ENCODE results near the gene FEZF1. TPM values are rescaled to one million over a fixed set of nuclear protein-coding genes. Genes with fewer than 3 reads are reported as not detected.

Gene FEZF1
- not detected for total RNA-seq (2021; fragmentation: NEBNext Ultra II Directional; extraction: Animal tissue kit (Norgen Biotek cat#: 25700))
- long read RNA-seq: 0 reads

DNA sequence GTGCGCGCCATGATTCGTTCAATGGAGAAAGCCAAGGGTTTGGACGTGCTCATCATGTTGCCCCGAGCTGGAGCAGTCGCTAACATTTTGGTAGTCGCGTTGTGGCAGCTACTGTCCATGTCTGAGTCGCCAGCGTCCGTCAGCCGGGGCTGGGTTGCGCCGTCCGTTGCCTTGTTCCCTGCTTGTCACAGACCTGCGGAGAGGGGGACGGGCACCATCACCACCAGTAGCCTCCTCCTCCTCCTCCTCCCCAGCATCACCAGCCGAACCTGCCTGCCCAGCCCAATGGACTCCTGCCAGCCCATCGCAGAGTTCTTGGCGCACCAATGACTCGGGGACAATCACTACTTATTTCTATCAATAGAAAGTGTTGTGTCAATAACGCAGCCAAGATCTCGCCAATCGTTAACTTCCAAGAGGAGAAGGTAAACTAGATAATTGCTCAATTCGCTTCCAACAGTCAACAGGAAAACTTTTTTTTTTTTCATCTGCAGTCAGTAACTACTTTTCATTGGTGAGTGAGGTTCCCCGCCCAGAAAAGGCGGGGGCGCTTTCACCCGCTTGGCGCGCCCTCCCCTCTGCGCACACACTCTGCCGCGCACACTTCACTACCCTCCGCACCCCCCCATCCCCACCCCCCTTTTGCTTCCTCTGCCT is at the start of gene FEZF1:
Gene FEZF1 (minus strand): TSS at position 432 of the 657 bp plus-strand sequence. CDS start 313 bp downstream, at position 119.
- no peak for DNase-seq
- Mint-ChIP-seq H3K27me3 (ENCODE audit: insufficient read depth) (peaks cover 60% of the 10 kb centered on the region), H3K9me3 (peaks cover 4% of the 10 kb centered on the region; the same call in 1 of the 2 replicates), H3K27ac (no peak within 1 kb of the TSS), H3K4me3 (no peak within 1 kb of the TSS), H3K36me3 (ENCODE audit: low read depth) (0 out of 2 replicates have a peak, but pooled peaks cover 3% of the 10 kb centered on the region), H3K4me1 (ENCODE audit: low read depth) (peaks cover 11% of the 10 kb centered on the region; the same call in 1 of the 2 replicates)
- TF ChIP-seq, protein P1, sequence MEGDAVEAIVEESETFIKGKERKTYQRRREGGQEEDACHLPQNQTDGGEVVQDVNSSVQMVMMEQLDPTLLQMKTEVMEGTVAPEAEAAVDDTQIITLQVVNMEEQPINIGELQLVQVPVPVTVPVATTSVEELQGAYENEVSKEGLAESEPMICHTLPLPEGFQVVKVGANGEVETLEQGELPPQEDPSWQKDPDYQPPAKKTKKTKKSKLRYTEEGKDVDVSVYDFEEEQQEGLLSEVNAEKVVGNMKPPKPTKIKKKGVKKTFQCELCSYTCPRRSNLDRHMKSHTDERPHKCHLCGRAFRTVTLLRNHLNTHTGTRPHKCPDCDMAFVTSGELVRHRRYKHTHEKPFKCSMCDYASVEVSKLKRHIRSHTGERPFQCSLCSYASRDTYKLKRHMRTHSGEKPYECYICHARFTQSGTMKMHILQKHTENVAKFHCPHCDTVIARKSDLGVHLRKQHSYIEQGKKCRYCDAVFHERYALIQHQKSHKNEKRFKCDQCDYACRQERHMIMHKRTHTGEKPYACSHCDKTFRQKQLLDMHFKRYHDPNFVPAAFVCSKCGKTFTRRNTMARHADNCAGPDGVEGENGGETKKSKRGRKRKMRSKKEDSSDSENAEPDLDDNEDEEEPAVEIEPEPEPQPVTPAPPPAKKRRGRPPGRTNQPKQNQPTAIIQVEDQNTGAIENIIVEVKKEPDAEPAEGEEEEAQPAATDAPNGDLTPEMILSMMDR (IDR thresholded peaks at IDR 0.05): no peak

DNA sequence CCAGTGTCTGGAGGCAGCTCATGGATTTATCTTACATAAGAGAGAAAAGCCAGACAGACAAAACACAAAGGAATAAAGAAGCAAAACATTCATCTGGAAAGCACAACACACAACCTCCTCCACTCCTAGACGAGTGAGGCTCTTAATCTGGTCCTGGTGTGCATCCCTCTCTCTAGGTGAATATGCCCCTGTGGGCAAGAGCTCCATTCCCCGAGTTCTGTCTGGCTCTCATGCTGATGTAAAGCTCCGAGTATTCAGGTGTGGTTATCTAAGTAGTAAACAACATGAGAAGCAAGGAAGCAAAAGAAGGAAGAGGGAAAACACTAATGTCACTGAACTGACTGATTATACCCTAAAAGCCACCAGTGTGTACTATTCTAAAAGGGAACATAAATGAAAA is 47.9 kb upstream of the FEZF1 start:
- no peaks in the 10 kb centered on the region for H3K27me3 Mint-ChIP-seq (ENCODE audit: insufficient read depth)
- H3K9me3 Mint-ChIP-seq: peaks cover 18% of the 10 kb centered on the region
- TF ChIP-seq, protein P1 (IDR thresholded peaks at IDR 0.05): no peak
- H3K27ac Mint-ChIP-seq: no peak overlapping the region
- H3K36me3 Mint-ChIP-seq (ENCODE audit: low read depth): no peaks in the 10 kb centered on the region
- no peak for DNase-seq
- no peak overlapping the region for H3K4me3 Mint-ChIP-seq
- no peaks in the 10 kb centered on the region for H3K4me1 Mint-ChIP-seq (ENCODE audit: low read depth)

DNA sequence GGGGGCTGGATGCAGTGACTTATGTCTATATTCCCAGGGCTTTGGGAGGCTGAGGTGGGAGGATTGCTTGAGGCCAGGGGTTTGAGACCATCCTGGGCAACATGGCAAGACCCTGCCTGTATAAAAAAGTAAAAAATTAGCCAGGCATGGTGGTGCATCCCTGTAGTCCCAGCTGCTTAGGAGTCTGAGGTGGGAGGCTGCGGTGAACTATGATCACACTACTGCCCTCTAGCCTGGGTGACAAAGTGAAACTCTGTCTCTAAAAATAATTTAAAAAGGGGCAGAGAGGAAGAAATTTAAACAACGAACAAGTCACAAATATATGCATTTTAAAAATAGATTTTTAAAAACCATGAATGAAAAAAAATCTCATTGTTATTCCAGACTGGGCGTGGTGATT is 46.2 kb upstream of the FEZF1 start:
- no peak overlapping the region for H3K27ac Mint-ChIP-seq
- DNase-seq: no peak
- no peak overlapping the region for H3K4me3 Mint-ChIP-seq
- TF ChIP-seq, protein P1 (IDR thresholded peaks at IDR 0.05): no peak
- H3K27me3 Mint-ChIP-seq (ENCODE audit: insufficient read depth): no peaks in the 10 kb centered on the region
- no peaks in the 10 kb centered on the region for H3K4me1 Mint-ChIP-seq (ENCODE audit: low read depth)
- H3K36me3 Mint-ChIP-seq (ENCODE audit: low read depth): no peaks in the 10 kb centered on the region
- peaks cover 4% of the 10 kb centered on the region for H3K9me3 Mint-ChIP-seq

DNA sequence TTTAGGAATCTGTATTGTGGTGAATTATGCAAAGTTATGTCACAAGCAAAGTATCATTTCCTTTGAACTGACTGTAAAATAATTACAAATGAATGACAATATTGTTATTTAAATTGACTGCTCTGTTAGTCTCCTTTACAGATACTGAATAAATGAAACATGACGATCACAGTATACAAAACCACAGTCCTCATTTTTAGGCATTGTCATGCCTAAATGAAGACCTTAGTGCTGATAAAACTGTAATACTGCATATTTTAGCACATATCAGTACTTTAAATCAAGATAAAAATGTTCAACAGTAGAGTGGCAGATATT is 39.7 kb upstream of the FEZF1 start:
- Mint-ChIP-seq H3K4me1 (ENCODE audit: low read depth) (no peaks in the 10 kb centered on the region), H3K27ac (no peak overlapping the region), H3K36me3 (ENCODE audit: low read depth) (no peaks in the 10 kb centered on the region), H3K27me3 (ENCODE audit: insufficient read depth) (no peaks in the 10 kb centered on the region), H3K4me3 (no peak overlapping the region), H3K9me3 (0 out of 2 replicates have a peak, but pooled peaks cover 3% of the 10 kb centered on the region)
- TF ChIP-seq, protein P1 (IDR thresholded peaks at IDR 0.05): no peak
- DNase-seq: no peak

DNA sequence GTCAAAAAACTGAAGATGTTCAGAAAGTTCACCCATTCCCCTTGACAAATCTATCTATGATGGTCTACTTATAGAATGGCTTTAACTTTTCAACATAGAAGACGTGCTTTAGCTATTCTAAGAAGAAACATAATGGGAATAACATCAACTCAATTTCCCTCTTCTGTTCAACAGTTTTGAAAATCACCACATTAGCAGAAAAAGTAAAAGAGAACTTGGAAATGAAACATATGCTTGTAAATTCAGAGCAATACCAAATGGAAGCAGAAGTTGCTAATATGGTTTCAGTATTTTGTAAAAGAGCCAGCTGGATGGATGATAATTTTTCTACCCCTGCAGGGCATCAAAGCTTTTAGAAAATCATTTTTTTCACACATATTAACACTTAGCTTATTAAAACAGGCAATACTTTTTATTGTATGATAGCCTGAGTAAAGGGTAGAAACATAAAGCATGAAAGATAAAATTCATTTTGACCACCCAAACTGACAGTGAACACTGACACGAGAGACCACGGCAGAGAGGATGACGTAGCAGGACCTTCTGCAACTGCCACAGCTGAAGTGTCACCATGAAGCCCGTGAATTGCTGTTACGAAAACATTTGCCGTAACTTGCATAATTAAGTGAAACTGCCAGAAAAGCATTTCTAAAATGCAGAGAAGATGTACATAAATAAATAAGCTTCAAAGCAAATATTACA is 39.2 kb upstream of the FEZF1 start:
- Mint-ChIP-seq H3K4me1 (ENCODE audit: low read depth) (no peaks in the 10 kb centered on the region), H3K36me3 (ENCODE audit: low read depth) (no peaks in the 10 kb centered on the region), H3K9me3 (0 out of 2 replicates have a peak, but pooled peaks cover 3% of the 10 kb centered on the region), H3K27me3 (ENCODE audit: insufficient read depth) (no peaks in the 10 kb centered on the region), H3K27ac (no peak overlapping the region), H3K4me3 (no peak overlapping the region)
- TF ChIP-seq, protein P1 (IDR thresholded peaks at IDR 0.05): no peak
- no peak for DNase-seq
